Astrocyte of the cerebellum (primary cell): ENCODE measurements around the gene LRRC3.

Source experiments
- DNase-seq: peaks from one replicate; pipeline ENCODE4 v3.0.0-alpha.2; 2011; ENCODE audit warnings: low read depth
- H3K4me3 ChIP-seq: 2 replicates; pipeline ENCODE4 v1.5.1; 2011; ENCODE audit warnings: mild to moderate bottlenecking, low read depth, low read length, moderate library complexity
- CTCF ChIP-seq: IDR thresholded peaks from 2 replicates; pipeline ENCODE4 v1.5.1; 2012; ENCODE audit warnings: low read length, low read depth, moderate library complexity, mild to moderate bottlenecking; ENCODE audit errors: missing control alignments
- in situ Hi-C: cut with HindIII; loops from 2 replicates; pipeline ENCODE4 v1.10.0; 2017; ENCODE audit warnings: low sequenced_read_pairs

LRRC3 gene

GRCh38 chr21:44443891-44444285 is 11.4 kb upstream of the LRRC3 start:
- no peak overlapping the region for H3K4me3 ChIP-seq
- in situ Hi-C loops: no loop called here
- DNase-seq: no peak
- TF ChIP-seq CTCF: no peak

- in situ Hi-C loops: no loop called here
- TF ChIP-seq CTCF: no peak
- no peak for DNase-seq
- no peak overlapping the region for H3K4me3 ChIP-seq
Observed at GRCh38 chr21:44444286-44444931, 10.9 kb upstream of the LRRC3 start.

GRCh38 chr21:44445145-44445812 is 10.0 kb upstream of the LRRC3 start:
- no peak for TF ChIP-seq CTCF
- no peak overlapping the region for H3K4me3 ChIP-seq
- in situ Hi-C loops: no loop called here
- DNase-seq: no peak

GRCh38 chr21:44448651-44449131 is 6.6 kb upstream of the LRRC3 start:
- no peak for TF ChIP-seq CTCF
- DNase-seq: no peak
- H3K4me3 ChIP-seq: no peak overlapping the region
- in situ Hi-C loops: no loop called here

- no peak for DNase-seq
- in situ Hi-C loops: no loop called here
- TF ChIP-seq CTCF: no peak
Observed at GRCh38 chr21:44449473-44450363, 5.6 kb upstream of the LRRC3 start.

GRCh38 chr21:44450402-44450801 is 4.9 kb upstream of the LRRC3 start:
- no peak for TF ChIP-seq CTCF
- no peak overlapping the region for H3K4me3 ChIP-seq
- in situ Hi-C loops: no loop called here
- no peak for DNase-seq

More at GRCh38 chr21:44449473-44450363, 5.6 kb upstream of the LRRC3 start:
- no peak overlapping the region for H3K4me3 ChIP-seq
